HepG2 (cell line): ENCODE measurements around the gene LMAN2L. TPM values are rescaled to one million over a fixed set of nuclear protein-coding genes. Genes with fewer than 3 reads are reported as not detected.

ENCODE experiments used
- ATAC-seq: fragments of 200-7000 bp; cut with Tn5 transposase; 3 replicates; pipeline ENCODE4 v1.9.1; 2020; ENCODE audit warnings: mild to moderate bottlenecking, moderate library complexity
- BruUV-seq: library from RNA; stranded (reverse); fragments of 400-500 nt; replicated peaks from 2 replicates; lab custom pipeline; 2021; lab: Mats Ljungman, UMichigan
- CTCF ChIA-PET: fragments of 300-600 bp; formaldehyde crosslinking; extraction: SDS; loops from one replicate; lab custom pipeline; 2021; ENCODE audit warnings: low total read pairs, inconsistent platforms, low intra/inter-chr PET ratio; lab: Yijun Ruan, JAX
- POLR2A ChIA-PET: fragments of 350-600 bp; sonication (Branson Sonifier 250); formaldehyde crosslinking; loops from one replicate; lab custom pipeline; 2020; ENCODE audit warnings: antibody characterized with exemption, inconsistent platforms; lab: Yijun Ruan, JAX
- DNase-seq: peaks from one replicate; pipeline ENCODE4 v3.0.0-alpha.2; 2015; ENCODE audit warnings: low spot score
- FAIRE-seq: peaks from 3 replicates; lab custom pipeline; 2011; peaks lifted over from hg19 to GRCh38; lab: Jason Lieb, UNC
- H2AFZ ChIP-seq: one replicate; pipeline ENCODE4 v1.6.1; 2011; ENCODE audit warnings: low read length, inconsistent platforms
- H3K27ac ChIP-seq: fragments of 300-600 bp; 3 replicates; pipeline ENCODE4 v1.8.0; 2011; ENCODE audit warnings: mixed run types, mild to moderate bottlenecking, mixed read lengths, low read length, inconsistent platforms; ENCODE audit not compliant: insufficient read depth; ENCODE audit errors: extremely low read length
- H3K27me3 ChIP-seq, 2 experiments: fragments of 200-600 bp in 1 of 2; 2 replicates in 1 of 2; 3 replicates in 1 of 2; pipeline versions ENCODE4 v1.6.0 to v1.8.0; 2011; ENCODE audit warnings: low read length in 2 of 2, mild to moderate bottlenecking in 2 of 2, moderate library complexity in 2 of 2, inconsistent platforms in 1 of 2; ENCODE audit not compliant: insufficient read depth in 2 of 2, control insufficient read depth in 1 of 2
- H3K36me3 ChIP-seq, 2 experiments: fragments of 200-600 bp in 1 of 2; replicated peaks in 1 of 2; 2 replicates in 1 of 2; 3 replicates in 1 of 2; pipeline versions ENCODE4 v1.5.1 to v1.8.0; 2011; ENCODE audit warnings: low read length in 2 of 2, inconsistent platforms in 1 of 2; ENCODE audit not compliant: insufficient read depth in 2 of 2, control insufficient read depth in 1 of 2
- H3K4me1 ChIP-seq: 2 replicates; pipeline ENCODE4 v1.5.1; 2012; ENCODE audit warnings: low read length, inconsistent platforms; ENCODE audit not compliant: insufficient read depth
- H3K4me2 ChIP-seq: 2 replicates; pipeline ENCODE4 v1.6.0; 2011; ENCODE audit warnings: low read depth, low read length, inconsistent platforms
- H3K4me3 ChIP-seq, 3 experiments: fragments of 200-600 bp in 1 of 3; sonication (generic), shearing (Covaris generic) in 1 of 3; replicated peaks in 1 of 3; 2 replicates each; pipeline ENCODE4 v1.5.1; 2011 to 2016; ENCODE audit warnings: low read length in 3 of 3, inconsistent platforms in 2 of 3, low read depth in 2 of 3, mild to moderate bottlenecking in 2 of 3, control low read depth in 1 of 3, mixed read lengths in 1 of 3; ENCODE audit not compliant: insufficient read depth in 1 of 3
- H3K79me2 ChIP-seq: one replicate; pipeline ENCODE4 v1.6.1; 2011; ENCODE audit warnings: low read length, inconsistent platforms; ENCODE audit not compliant: insufficient read depth
- H3K9ac ChIP-seq: 2 replicates; pipeline ENCODE4 v1.6.0; 2011; ENCODE audit warnings: mild to moderate bottlenecking, low read depth, low read length, inconsistent platforms; ENCODE audit not compliant: insufficient read depth
- H3K9me3 ChIP-seq: 2 replicates; pipeline ENCODE4 v1.5.1; 2012; ENCODE audit warnings: mild to moderate bottlenecking, low read length
- H4K20me1 ChIP-seq: 2 replicates; pipeline ENCODE4 v1.6.0; 2011; ENCODE audit warnings: inconsistent platforms, mild to moderate bottlenecking, low read length, moderate library complexity; ENCODE audit not compliant: insufficient read depth
- HMGA1 ChIP-seq: sonication (generic); formaldehyde crosslinking; conservative IDR thresholded peaks from 2 replicates; pipeline ENCODE4 v1.4.0; 2020; ENCODE audit warnings: missing genetic modification reagents
- HNF4A ChIP-seq: sonication (generic); formaldehyde crosslinking; IDR thresholded peaks from 2 replicates; pipeline ENCODE4 v1.4.0; 2020; ENCODE audit warnings: missing genetic modification reagents
- KDM2A ChIP-seq: sonication (generic); formaldehyde crosslinking; IDR thresholded peaks from 2 replicates; pipeline ENCODE4 v1.4.0; 2020; ENCODE audit warnings: low read depth, missing genetic modification reagents, borderline replicate concordance
- KMT2B ChIP-seq: IDR thresholded peaks from 2 replicates; pipeline ENCODE4 v1.6.1; 2016; ENCODE audit warnings: missing genetic modification reagents, missing compliant biosample characterization
- MEIS1 ChIP-seq: sonication (generic); formaldehyde crosslinking; IDR thresholded peaks from 2 replicates; pipeline ENCODE4 v1.9.0; 2021; ENCODE audit warnings: mild to moderate bottlenecking, missing genetic modification reagents, moderate library complexity, borderline replicate concordance
- PCBP2 ChIP-seq: fragments of 200-400 bp; formaldehyde crosslinking; optimal IDR thresholded peaks from 2 replicates; pipeline ENCODE3; 2018; ENCODE audit warnings: low read length, low read depth; ENCODE audit not compliant: poor library complexity, severe bottlenecking
- PHF20 ChIP-seq: sonication (generic); formaldehyde crosslinking; IDR thresholded peaks from 2 replicates; pipeline ENCODE4 v1.5.0; 2020; ENCODE audit warnings: mild to moderate bottlenecking, missing genetic modification reagents
- SRSF4 ChIP-seq: fragments of 200-400 bp; formaldehyde crosslinking; IDR thresholded peaks from one replicate; pipeline ENCODE4 v1.6.1; 2018; ENCODE audit warnings: mild to moderate bottlenecking, low read depth, low read length, moderate library complexity; ENCODE audit not compliant: poor library complexity, severe bottlenecking
- TCF7L2 ChIP-seq: IDR thresholded peaks from 2 replicates; pipeline ENCODE4 v1.6.1; 2011; ENCODE audit warnings: mild to moderate bottlenecking, low read depth, low read length, moderate library complexity
- ZNF333 ChIP-seq: sonication (generic); formaldehyde crosslinking; IDR thresholded peaks from 2 replicates; pipeline ENCODE4 v1.4.0; 2020; ENCODE audit warnings: mild to moderate bottlenecking, missing genetic modification reagents, borderline replicate concordance
- ZNF674 ChIP-seq: sonication (generic); formaldehyde crosslinking; IDR thresholded peaks from 2 replicates; pipeline ENCODE4 v1.5.0; 2020; ENCODE audit warnings: low read depth, mild to moderate bottlenecking, missing genetic modification reagents
- ZNF782 ChIP-seq: sonication (generic); formaldehyde crosslinking; IDR thresholded peaks from 2 replicates; pipeline ENCODE4 v1.4.0; 2020; ENCODE audit warnings: missing genetic modification reagents, mild to moderate bottlenecking, borderline replicate concordance
- ZSCAN20 ChIP-seq: sonication (generic); formaldehyde crosslinking; IDR thresholded peaks from 2 replicates; pipeline ENCODE4 v1.4.0; 2020; ENCODE audit warnings: missing genetic modification reagents, mild to moderate bottlenecking, borderline replicate concordance
- WGBS: methylation state at CpG from one replicate; pipeline ENCODE4 v1.1.6; 2017; ENCODE audit warnings: low lambda C conversion rate; 5-methylcytosine and 5-hydroxymethylcytosine counted together
- in situ Hi-C: cut with HindIII; loops from 2 replicates; pipeline ENCODE4 v1.10.0; 2017; ENCODE audit warnings: low pct_unique_long_range_greater_than_20kb; ENCODE audit not compliant: extremely low pct_ligation_motif_present
- intact Hi-C: fragments of 100-400 bp; cut with micrococcal nuclease; formaldehyde crosslinking; loops from one replicate; pipeline ENCODE4 v1.10.0; 2022; ENCODE audit not compliant: unreplicated experiment
- polyA plus RNA-seq, 8 experiments: library from polyadenylated mRNA; depleted of rRNA in 3 of 8; stranded (reverse) in 7 of 8; unstranded in 1 of 8; fragments of >200 nt; fragmentation: Illumina TruSeq in 4 of 8; extraction: Trizol in 4 of 8; gene quantifications; 2 replicates each; pipeline versions ENCODE4 v1.2.1 to v1.2.3, GENCODE V29; 2011 to 2016; ENCODE audit warnings: low read depth in 4 of 8, missing spikeins in 1 of 8, mixed read lengths in 1 of 8; ENCODE audit not compliant: insufficient read depth in 1 of 8
- total RNA-seq, 5 experiments: library from RNA; depleted of rRNA; stranded (reverse); fragments of >200 nt; fragmentation: Illumina TruSeq; extraction: Trizol; gene quantifications; 2 replicates each; pipeline ENCODE4 v1.2.3, GENCODE V29; 2016; ENCODE audit warnings: low read depth in 1 of 5
- TF ChIP-seq, protein P1 (sequence below): sonication (generic); formaldehyde crosslinking; IDR thresholded peaks from 2 replicates; pipeline ENCODE4 v1.8.0; 2022; ENCODE audit warnings: missing genetic modification reagents, low read depth, mild to moderate bottlenecking, borderline replicate concordance
- TF ChIP-seq, protein P2 (sequence below): sonication (generic); formaldehyde crosslinking; IDR thresholded peaks from 2 replicates; pipeline ENCODE4 v1.8.1; 2023; ENCODE audit warnings: mild to moderate bottlenecking, missing genetic modification reagents
- TF ChIP-seq, protein P3 (sequence below): sonication (generic); formaldehyde crosslinking; IDR thresholded peaks from 2 replicates; pipeline ENCODE4 v1.5.0; 2020; ENCODE audit warnings: missing genetic modification reagents
- TF ChIP-seq, protein P4 (sequence below): sonication (generic); formaldehyde crosslinking; IDR thresholded peaks from 2 replicates; pipeline ENCODE4 v1.8.0; 2022; ENCODE audit warnings: missing genetic modification reagents, mild to moderate bottlenecking, inconsistent platforms, borderline replicate concordance
- TF ChIP-seq, protein P5 (sequence below): sonication (generic); formaldehyde crosslinking; IDR thresholded peaks from 2 replicates; pipeline ENCODE4 v1.8.0; 2022; ENCODE audit warnings: mild to moderate bottlenecking, missing genetic modification reagents, moderate library complexity

LMAN2L gene
- total and polyA plus RNA-seq, 2 of the 13 experiments (the other 11 are each of a cell fraction or from before 2014, with no cell fraction given) = 39.1 to 57.9 TPM

DNA sequence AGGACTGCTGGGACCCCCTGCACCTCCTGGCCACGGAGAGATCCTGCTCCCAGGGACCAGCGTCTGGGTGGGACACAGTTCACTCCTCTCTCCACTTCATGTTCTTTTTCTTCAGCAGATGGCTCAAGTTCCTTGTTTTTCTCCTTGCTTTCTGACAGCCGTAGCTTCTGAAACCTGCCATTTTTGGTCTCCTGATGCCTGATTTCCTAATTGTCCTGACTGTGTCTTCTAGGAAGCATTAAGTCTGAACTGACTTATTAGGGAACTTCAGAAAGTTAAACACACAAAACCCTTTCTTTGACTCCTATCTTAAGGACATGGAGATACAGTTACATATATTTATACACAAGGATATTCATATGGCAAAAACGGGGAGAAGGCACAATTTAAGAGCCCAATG is 43.5 kb upstream of the LMAN2L start (continued):
- no peak for TF ChIP-seq ZNF674 (CRISPR knock-in tag)
- TF ChIP-seq, protein P1, sequence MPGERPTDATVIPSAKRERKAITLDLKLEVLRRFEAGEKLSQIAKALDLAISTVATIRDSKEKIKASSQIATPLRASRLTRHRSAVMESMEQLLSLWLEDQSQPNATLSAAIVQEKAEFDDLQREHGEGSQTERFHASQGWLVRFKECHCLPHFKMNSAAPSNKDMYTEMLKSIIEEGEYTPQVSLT (CRISPR knock-in tag) = no peak

DNA sequence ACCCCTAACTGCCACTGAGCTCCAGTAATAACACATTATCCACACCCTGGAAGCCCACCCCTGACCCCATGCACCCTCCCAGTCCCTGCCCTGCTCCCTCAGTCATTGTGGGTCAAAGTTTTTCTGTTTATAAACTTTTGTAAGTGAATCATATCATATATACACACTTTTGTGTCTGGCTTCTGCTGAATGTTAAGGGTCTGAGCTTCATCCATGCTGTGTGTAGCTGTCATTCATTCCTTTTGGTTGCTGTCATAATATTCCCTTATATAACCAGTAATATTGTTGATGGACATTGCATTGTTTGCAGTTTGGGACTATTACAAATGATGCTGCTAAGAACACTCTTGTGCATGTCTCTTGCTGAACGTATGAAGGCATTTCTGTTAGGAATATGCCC is 35.3 kb upstream of the LMAN2L start:
- TF ChIP-seq SRSF4 = no peak
- TF ChIP-seq HMGA1 (CRISPR knock-in tag) = no peak
- TF ChIP-seq ZNF782 (CRISPR knock-in tag) = no peak
- no peak for TF ChIP-seq ZNF674 (CRISPR knock-in tag)
- TF ChIP-seq PCBP2 = no peak
- no peak for TF ChIP-seq KMT2B
- TF ChIP-seq, protein P2, sequence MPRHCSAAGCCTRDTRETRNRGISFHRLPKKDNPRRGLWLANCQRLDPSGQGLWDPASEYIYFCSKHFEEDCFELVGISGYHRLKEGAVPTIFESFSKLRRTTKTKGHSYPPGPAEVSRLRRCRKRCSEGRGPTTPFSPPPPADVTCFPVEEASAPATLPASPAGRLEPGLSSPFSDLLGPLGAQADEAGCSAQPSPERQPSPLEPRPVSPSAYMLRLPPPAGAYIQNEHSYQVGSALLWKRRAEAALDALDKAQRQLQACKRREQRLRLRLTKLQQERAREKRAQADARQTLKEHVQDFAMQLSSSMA (CRISPR knock-in tag) = no peak
- no peak for TF ChIP-seq MEIS1
- TF ChIP-seq PHF20 (CRISPR knock-in tag) = no peak
- no peak for TF ChIP-seq HNF4A
- TF ChIP-seq, protein P3, sequence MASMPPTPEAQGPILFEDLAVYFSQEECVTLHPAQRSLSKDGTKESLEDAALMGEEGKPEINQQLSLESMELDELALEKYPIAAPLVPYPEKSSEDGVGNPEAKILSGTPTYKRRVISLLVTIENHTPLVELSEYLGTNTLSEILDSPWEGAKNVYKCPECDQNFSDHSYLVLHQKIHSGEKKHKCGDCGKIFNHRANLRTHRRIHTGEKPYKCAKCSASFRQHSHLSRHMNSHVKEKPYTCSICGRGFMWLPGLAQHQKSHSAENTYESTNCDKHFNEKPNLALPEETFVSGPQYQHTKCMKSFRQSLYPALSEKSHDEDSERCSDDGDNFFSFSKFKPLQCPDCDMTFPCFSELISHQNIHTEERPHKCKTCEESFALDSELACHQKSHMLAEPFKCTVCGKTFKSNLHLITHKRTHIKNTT (CRISPR knock-in tag) = no peak
- no peak for TF ChIP-seq TCF7L2
- TF ChIP-seq ZNF333 (CRISPR knock-in tag) = no peak
- no peak for TF ChIP-seq KDM2A (CRISPR knock-in tag)
- TF ChIP-seq ZSCAN20 (CRISPR knock-in tag) = no peak
- TF ChIP-seq, protein P4, sequence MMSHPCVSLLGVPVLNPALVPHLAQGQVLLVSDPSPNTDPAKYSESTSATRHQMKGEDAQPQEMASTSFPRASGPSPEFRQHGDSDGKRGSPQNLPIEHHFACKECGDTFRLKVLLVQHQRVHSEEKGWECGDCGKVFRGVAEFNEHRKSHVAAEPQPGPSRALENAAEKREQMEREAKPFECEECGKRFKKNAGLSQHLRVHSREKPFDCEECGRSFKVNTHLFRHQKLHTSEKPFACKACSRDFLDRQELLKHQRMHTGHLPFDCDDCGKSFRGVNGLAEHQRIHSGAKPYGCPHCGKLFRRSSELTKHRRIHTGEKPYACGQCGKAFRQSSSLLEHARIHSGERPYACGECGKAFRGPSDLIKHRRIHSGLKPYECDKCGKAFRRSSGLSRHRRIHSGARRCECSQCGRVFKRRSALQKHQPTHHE (CRISPR knock-in tag) = no peak
- TF ChIP-seq, protein P5, sequence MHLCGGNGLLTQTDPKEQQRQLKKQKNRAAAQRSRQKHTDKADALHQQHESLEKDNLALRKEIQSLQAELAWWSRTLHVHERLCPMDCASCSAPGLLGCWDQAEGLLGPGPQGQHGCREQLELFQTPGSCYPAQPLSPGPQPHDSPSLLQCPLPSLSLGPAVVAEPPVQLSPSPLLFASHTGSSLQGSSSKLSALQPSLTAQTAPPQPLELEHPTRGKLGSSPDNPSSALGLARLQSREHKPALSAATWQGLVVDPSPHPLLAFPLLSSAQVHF (CRISPR knock-in tag) = no peak
- Histone ChIP-seq H3K27ac (no peak overlapping the region), H4K20me1 (no peaks in the 10 kb centered on the region), H3K4me3 (no peak overlapping the region), H3K36me3 (no peaks in the 10 kb centered on the region), H3K79me2 (no peaks in the 10 kb centered on the region), H3K4me1 (peaks cover 6% of the 10 kb centered on the region), H3K9me3 (no peaks in the 10 kb centered on the region), H3K27me3 (no peaks in the 10 kb centered on the region), H3K9ac (no peak overlapping the region), H2AFZ (no peak overlapping the region), H3K4me2 (no peak overlapping the region)
- ATAC-seq (no peak), DNase-seq (no peak), FAIRE-seq (no peak)
- CTCF ChIA-PET = no interaction called here
- WGBS = 39% methylated on average over 1 of the region's 1 CpG
- in situ Hi-C loops = no loop called here
- intact Hi-C loops = no loop called here
- no TSS peak for BruUV-seq
- POLR2A ChIA-PET = no interaction called here
